SKM-1 treated with dmso at 0.1 percent for 144 hours (cell line): Measurements from ENCODE around the gene MED27.

ENCODE experiments used
- DNase-seq: peaks from one replicate; lab custom pipeline; 2025; ENCODE audit not compliant: unreplicated experiment; lab: John Stamatoyannopoulos, UW

The MED27 gene

GRCh38 chr9:131840751-131841702 is 238.6 kb downstream of the MED27 start:
- DNase-seq = no peak

GRCh38 chr9:131840220-131840619 is 239.4 kb downstream of the MED27 start:
- no peak for DNase-seq

GRCh38 chr9:131839281-131840084 is 240.2 kb downstream of the MED27 start:
- no peak for DNase-seq

- no peak for DNase-seq
Observed at GRCh38 chr9:131838530-131839280, 241.0 kb downstream of the MED27 start.

GRCh38 chr9:131837836-131838235 is 241.8 kb downstream of the MED27 start:
- DNase-seq = no peak

GRCh38 chr9:131837316-131837715 is 242.4 kb downstream of the MED27 start:
- DNase-seq = no peak

- DNase-seq = no peak
Observed at GRCh38 chr9:131836607-131837315, 242.9 kb downstream of the MED27 start.

GRCh38 chr9:131836021-131836420 is 243.6 kb downstream of the MED27 start:
- DNase-seq = no peak

GRCh38 chr9:131835151-131835910 is 244.3 kb downstream of the MED27 start:
- DNase-seq = no peak

- no peak for DNase-seq
Observed at GRCh38 chr9:131834721-131835120, 244.9 kb downstream of the MED27 start.

GRCh38 chr9:131833906-131834305 is 245.8 kb downstream of the MED27 start:
- no peak for DNase-seq

- no peak for DNase-seq
Observed at GRCh38 chr9:131833083-131833482, 246.6 kb downstream of the MED27 start.

GRCh38 chr9:131831380-131832165 is 248.1 kb downstream of the MED27 start:
- DNase-seq = no peak

- DNase-seq = no peak
Observed at GRCh38 chr9:131827821-131828369, 251.8 kb downstream of the MED27 start.

GRCh38 chr9:131826966-131827525 is 252.6 kb downstream of the MED27 start:
- no peak for DNase-seq

GRCh38 chr9:131826053-131826452 is 253.6 kb downstream of the MED27 start:
- no peak for DNase-seq

- DNase-seq = no peak
Observed at GRCh38 chr9:131824953-131825495, 254.6 kb downstream of the MED27 start.

- no peak for DNase-seq
Observed at GRCh38 chr9:131824155-131824594, 255.5 kb downstream of the MED27 start.
